ENCODE results near the gene SERPINE1.

SERPINE1 gene

DNA sequence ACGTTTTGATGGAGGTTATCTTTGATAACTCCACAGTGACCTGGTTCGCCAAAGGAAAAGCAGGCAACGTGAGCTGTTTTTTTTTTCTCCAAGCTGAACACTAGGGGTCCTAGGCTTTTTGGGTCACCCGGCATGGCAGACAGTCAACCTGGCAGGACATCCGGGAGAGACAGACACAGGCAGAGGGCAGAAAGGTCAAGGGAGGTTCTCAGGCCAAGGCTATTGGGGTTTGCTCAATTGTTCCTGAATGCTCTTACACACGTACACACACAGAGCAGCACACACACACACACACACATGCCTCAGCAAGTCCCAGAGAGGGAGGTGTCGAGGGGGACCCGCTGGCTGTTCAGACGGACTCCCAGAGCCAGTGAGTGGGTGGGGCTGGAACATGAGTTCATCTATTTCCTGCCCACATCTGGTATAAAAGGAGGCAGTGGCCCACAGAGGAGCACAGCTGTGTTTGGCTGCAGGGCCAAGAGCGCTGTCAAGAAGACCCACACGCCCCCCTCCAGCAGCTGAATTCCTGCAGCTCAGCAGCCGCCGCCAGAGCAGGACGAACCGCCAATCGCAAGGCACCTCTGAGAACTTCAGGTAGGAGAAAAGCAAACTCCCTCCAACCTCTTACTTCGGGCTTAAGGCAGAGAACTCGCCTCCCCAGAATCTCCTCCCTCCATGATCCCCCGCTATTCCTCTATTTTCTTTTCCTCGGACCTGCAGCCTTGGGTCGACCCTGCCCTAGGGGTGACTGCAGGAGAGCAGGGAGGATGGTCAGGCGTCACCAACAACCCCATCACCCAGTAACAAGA is at the start of gene SERPINE1:
Gene SERPINE1 (plus strand): TSS at position 454 of the 809 bp plus-strand sequence. CDS start 1,290 bp downstream, outside the sequence.
- TF ChIP-seq, protein P1, sequence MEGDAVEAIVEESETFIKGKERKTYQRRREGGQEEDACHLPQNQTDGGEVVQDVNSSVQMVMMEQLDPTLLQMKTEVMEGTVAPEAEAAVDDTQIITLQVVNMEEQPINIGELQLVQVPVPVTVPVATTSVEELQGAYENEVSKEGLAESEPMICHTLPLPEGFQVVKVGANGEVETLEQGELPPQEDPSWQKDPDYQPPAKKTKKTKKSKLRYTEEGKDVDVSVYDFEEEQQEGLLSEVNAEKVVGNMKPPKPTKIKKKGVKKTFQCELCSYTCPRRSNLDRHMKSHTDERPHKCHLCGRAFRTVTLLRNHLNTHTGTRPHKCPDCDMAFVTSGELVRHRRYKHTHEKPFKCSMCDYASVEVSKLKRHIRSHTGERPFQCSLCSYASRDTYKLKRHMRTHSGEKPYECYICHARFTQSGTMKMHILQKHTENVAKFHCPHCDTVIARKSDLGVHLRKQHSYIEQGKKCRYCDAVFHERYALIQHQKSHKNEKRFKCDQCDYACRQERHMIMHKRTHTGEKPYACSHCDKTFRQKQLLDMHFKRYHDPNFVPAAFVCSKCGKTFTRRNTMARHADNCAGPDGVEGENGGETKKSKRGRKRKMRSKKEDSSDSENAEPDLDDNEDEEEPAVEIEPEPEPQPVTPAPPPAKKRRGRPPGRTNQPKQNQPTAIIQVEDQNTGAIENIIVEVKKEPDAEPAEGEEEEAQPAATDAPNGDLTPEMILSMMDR (IDR thresholded peaks at IDR 0.05; ENCODE audit: low read depth, low read length) = peak; percentile 38
- peak; percentile 99 for DNase-seq (ENCODE audit: extremely low read depth, low read depth)

DNA sequence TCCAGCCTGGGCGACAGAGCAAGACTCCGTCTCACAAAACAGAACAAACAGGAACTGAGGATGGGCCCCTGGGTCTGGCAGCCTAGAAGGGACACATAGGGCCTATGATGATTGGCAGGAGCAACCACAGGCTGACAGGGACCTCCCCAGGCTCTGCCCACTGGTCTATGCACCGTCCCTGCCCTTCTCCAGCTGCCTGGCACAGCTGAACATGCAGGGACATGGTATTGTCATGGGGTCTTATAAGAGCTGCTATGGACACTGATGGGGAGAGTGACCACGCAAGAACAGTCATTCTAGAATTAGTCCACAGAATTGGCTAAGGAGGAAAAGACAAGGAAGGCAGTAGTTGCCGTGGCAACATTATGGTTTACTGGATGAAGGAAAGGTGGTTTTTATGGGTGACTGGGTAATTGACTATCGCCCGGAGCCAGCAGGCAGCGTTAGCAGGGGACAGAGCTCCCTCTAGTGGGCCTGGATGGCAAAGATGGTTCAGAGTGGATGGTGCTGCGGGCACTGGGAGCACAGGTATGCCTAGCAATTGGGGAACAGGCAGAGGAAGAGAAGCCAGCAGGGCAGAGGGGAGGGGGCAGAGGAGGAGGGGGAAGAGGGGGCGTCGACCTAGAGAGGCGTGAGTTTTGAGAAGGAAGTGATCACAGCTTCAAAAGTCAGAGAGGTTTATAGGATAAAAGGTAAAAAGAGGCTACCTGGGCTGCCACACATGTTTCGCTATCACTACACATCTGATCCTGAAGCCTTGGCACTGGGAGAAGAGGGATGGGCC is 49.4 kb upstream of the SERPINE1 start:
- no peak for DNase-seq (ENCODE audit: extremely low read depth, low read depth)
- TF ChIP-seq, protein P1 (IDR thresholded peaks at IDR 0.05; ENCODE audit: low read depth, low read length) = peak; percentile 97

DNA sequence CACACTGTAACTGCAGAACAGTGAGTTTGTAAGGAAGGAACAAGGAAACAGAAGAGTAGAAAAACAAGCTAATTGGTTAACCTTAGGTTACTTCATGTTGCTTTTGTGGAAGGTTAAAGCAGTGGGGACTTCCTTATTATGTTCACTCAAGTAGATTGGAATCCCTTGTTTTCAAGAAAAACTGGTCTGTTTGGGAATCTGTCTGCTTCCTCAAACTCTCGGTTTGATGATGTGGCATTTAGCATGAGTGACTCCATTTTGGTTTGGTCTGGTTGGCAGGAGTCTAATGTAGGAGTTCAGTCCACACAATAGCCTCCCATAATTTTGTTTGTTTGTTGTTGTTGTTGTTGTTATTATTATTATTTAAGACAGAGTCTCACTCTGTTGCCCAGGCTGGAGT is 45.5 kb upstream of the SERPINE1 start:
- TF ChIP-seq, protein P1 (IDR thresholded peaks at IDR 0.05; ENCODE audit: low read depth, low read length) = no peak
- no peak for DNase-seq (ENCODE audit: extremely low read depth, low read depth)

DNA sequence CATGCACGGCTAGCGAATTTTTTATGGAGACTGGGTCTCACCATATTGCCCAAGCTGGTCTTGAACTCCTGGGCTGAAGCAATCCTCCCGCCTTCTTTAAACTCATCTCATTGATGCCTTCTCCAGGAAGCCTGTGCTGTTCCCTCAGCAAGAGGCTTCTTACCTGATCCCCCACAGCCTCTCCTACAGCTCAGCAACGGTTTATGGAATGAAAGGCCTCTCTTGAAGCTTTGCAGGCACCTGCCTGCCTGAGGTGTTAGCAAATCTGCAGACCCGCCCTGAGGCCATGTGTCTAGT is 42.1 kb upstream of the SERPINE1 start:
- TF ChIP-seq, protein P1 (IDR thresholded peaks at IDR 0.05; ENCODE audit: low read depth, low read length) = no peak
- DNase-seq (ENCODE audit: extremely low read depth, low read depth) = no peak

DNA sequence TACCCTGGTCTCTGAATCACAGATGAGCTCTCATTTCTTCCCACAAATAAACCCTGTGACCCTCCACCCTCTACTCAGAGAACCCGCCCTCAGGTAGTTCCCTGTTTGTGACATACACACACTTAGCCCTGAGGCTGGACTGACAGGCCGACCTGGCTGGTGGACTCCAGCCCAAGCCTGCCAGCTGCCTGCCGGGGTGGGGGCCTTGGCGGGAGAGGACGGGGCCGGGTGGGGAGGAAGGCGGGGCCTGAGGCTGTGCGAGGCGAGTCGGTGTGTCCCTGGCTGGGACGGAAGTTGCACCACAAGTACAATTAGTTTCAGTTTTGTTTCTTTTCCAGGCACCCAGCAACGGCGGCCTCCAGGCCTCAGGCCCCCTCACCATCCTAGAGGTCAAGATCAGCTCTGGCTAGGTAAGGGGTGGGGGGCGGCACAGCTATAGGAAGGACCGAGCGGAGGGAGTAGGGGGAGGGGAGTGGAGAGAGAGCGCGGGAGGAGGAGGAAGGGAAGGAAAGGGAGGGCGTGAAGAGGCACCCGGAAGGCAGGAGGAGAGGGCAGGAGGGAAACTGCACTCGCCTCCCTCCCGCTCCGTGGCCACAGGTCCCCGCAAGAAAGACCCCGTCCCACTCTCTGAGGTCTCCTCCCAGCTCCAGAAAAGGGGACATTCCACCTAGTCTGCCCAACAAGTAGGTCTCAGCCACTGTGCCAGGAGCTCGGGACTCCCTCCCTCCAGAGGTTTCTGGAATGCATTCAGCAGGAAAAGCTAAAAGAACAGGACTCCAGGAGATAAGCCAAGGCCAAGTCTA is 41.5 kb upstream of the SERPINE1 start, which contains the start of gene TRIM56:
Gene TRIM56 (plus strand): TSS at position 320 of the 803 bp plus-strand sequence. CDS start 1,832 bp downstream, outside the sequence.
- TF ChIP-seq, protein P1 (IDR thresholded peaks at IDR 0.05; ENCODE audit: low read depth, low read length) = no peak
- DNase-seq (ENCODE audit: extremely low read depth, low read depth) = no peak

DNA sequence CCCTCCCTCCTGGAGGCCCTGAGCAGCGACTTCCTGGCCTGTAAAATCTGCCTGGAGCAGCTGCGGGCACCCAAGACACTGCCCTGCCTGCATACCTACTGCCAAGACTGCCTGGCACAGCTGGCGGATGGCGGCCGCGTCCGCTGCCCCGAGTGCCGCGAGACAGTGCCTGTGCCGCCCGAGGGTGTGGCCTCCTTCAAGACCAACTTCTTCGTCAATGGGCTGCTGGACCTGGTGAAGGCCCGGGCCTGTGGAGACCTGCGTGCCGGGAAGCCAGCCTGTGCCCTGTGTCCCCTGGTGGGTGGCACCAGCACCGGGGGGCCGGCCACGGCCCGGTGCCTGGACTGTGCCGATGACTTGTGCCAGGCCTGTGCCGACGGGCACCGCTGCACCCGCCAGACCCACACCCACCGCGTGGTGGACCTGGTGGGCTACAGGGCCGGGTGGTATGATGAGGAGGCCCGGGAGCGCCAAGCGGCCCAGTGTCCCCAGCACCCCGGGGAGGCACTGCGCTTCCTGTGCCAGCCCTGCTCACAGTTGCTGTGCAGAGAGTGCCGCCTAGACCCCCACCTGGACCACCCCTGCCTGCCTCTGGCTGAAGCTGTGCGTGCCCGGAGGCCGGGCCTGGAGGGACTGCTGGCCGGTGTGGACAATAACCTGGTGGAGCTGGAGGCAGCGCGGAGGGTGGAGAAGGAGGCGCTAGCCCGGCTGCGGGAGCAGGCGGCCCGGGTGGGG is 39.4 kb upstream of the SERPINE1 start:
- DNase-seq (ENCODE audit: extremely low read depth, low read depth) = no peak
- TF ChIP-seq, protein P1 (IDR thresholded peaks at IDR 0.05; ENCODE audit: low read depth, low read length) = no peak

Measured in AG09319 (cell line).